Adrenal gland (tissue), 5 donors: ENCODE results near the gene SP140.

Source experiments
- CTCF ChIP-seq, 6 experiments: fragments of 450-650 bp in 4 of 6; fragments of 200-600 bp in 2 of 6; sonication (generic) in 1 of 6; IDR thresholded peaks; 1 replicate in 5 of 6; 2 replicates in 1 of 6; pipeline versions ENCODE4 v1.5.1 to v1.8.0; 2016 to 2021; ENCODE audit warnings: antibody characterized with exemption in 6 of 6, mild to moderate bottlenecking in 2 of 6, moderate library complexity in 1 of 6
- POLR2A ChIP-seq, 2 donors: fragments of 450-650 bp; IDR thresholded peaks; one replicate each; pipeline ENCODE4 v1.6.1; 2017; ENCODE audit warnings: antibody characterized with exemption in 2 of 2, mild to moderate bottlenecking in 2 of 2, moderate library complexity in 1 of 2
- donor health status: DM: no; HTN: no; CAD: no.

DNA sequence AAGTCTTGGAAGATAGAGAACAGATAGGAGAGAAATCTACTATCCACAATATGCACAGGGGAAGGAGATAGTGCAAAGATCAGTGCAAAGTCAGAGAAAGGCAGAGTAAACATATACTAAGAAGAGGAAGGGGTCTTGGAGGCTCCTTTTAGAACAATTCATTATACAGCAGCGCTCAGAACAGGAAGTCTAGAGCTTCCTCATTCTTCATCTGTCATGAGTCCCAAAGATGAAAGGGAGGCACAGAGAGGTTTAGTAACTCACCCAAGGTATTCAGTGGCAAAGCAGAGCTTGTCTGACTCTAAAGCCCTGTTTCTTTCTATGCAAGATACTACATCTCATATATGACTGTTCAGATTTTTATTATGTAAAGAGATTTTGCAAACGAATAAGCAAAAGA lies 7.1 kb upstream of the SP140 start:
- no peak for TF ChIP-seq CTCF (IDR thresholded peaks at IDR 0.05)
- no peak for TF ChIP-seq POLR2A (IDR thresholded peaks at IDR 0.05)
